SU-DHL-6 (cell line): ENCODE measurements around the gene LTO1.

Experiments used
- EZH2phosphoT487 ChIP-seq: fragments of 200-600 bp; sonication (generic), shearing (Covaris generic); conservative IDR thresholded peaks from 2 replicates; pipeline ENCODE4 v1.6.1; 2018; ENCODE audit warnings: mild to moderate bottlenecking, antibody characterized with exemption, low read length, moderate library complexity, mixed read lengths
- TF ChIP-seq, protein P1 (sequence below): fragments of 200-600 bp; sonication (generic); IDR thresholded peaks from one replicate; pipeline ENCODE4 v1.5.1; 2017; ENCODE audit warnings: antibody characterized with exemption, mild to moderate bottlenecking, low read length, moderate library complexity; ENCODE audit not compliant: insufficient read depth, poor library complexity, severe bottlenecking

GRCh38 chr11:69647390-69647748, 27.8 kb downstream of the LTO1 start:
- TF ChIP-seq, protein P1, sequence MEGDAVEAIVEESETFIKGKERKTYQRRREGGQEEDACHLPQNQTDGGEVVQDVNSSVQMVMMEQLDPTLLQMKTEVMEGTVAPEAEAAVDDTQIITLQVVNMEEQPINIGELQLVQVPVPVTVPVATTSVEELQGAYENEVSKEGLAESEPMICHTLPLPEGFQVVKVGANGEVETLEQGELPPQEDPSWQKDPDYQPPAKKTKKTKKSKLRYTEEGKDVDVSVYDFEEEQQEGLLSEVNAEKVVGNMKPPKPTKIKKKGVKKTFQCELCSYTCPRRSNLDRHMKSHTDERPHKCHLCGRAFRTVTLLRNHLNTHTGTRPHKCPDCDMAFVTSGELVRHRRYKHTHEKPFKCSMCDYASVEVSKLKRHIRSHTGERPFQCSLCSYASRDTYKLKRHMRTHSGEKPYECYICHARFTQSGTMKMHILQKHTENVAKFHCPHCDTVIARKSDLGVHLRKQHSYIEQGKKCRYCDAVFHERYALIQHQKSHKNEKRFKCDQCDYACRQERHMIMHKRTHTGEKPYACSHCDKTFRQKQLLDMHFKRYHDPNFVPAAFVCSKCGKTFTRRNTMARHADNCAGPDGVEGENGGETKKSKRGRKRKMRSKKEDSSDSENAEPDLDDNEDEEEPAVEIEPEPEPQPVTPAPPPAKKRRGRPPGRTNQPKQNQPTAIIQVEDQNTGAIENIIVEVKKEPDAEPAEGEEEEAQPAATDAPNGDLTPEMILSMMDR, result no peak
- TF ChIP-seq EZH2phosphoT487, result no peak
